ENCODE results near the gene RGS13.

RGS13 gene

GRCh38 chr1:192691041-192691440, 55.1 kb downstream of the RGS13 start:
- CTCF ChIA-PET: no interaction called here
- TF ChIP-seq TARDBP (IDR thresholded peaks at IDR 0.05) (no peak), ELF4 (IDR thresholded peaks at IDR 0.05) (no peak), PKNOX1 (IDR thresholded peaks at IDR 0.05) (no peak), FOXA1 (IDR thresholded peaks at IDR 0.05) (no peak), NFRKB (IDR thresholded peaks at IDR 0.05) (no peak), ARNT (IDR thresholded peaks at IDR 0.05) (no peak), L3MBTL2 (conservative IDR thresholded peaks at IDR 0.05) (no peak), HDGF (IDR thresholded peaks at IDR 0.05; ENCODE audit: borderline replicate concordance) (no peak), LEF1 (IDR thresholded peaks at IDR 0.05; ENCODE audit: borderline replicate concordance) (no peak), SUZ12 (IDR thresholded peaks at IDR 0.05) (no peak), CTBP1 (IDR thresholded peaks at IDR 0.05; ENCODE audit: borderline replicate concordance) (no peak), ZNF384 (IDR thresholded peaks at IDR 0.05) (no peak), SP1 (IDR thresholded peaks at IDR 0.05) (no peak), FOXM1 (IDR thresholded peaks at IDR 0.05; ENCODE audit: borderline replicate concordance) (no peak), BHLHE40 (IDR thresholded peaks at IDR 0.05; ENCODE audit: borderline replicate concordance) (no peak), FOXK2 (IDR thresholded peaks at IDR 0.05) (no peak)
- DNase-seq (ENCODE audit: extremely low spot score): no peak
- POLR2A ChIA-PET: no interaction called here

GRCh38 chr1:192696082-192696481, 60.1 kb downstream of the RGS13 start:
- ChIA-PET POLR2A (no interaction called here), CTCF (no interaction called here)
- no peak for DNase-seq (ENCODE audit: extremely low spot score)
- TF ChIP-seq NFRKB (IDR thresholded peaks at IDR 0.05) (no peak), LEF1 (IDR thresholded peaks at IDR 0.05; ENCODE audit: borderline replicate concordance) (no peak), BHLHE40 (IDR thresholded peaks at IDR 0.05; ENCODE audit: borderline replicate concordance) (no peak), ELF4 (IDR thresholded peaks at IDR 0.05) (no peak), FOXM1 (IDR thresholded peaks at IDR 0.05; ENCODE audit: borderline replicate concordance) (no peak), SP1 (IDR thresholded peaks at IDR 0.05) (no peak), FOXK2 (IDR thresholded peaks at IDR 0.05) (no peak), PKNOX1 (IDR thresholded peaks at IDR 0.05) (no peak), ARNT (IDR thresholded peaks at IDR 0.05) (no peak), FOXA1 (IDR thresholded peaks at IDR 0.05) (no peak), ZNF384 (IDR thresholded peaks at IDR 0.05) (no peak), TARDBP (IDR thresholded peaks at IDR 0.05) (no peak), L3MBTL2 (conservative IDR thresholded peaks at IDR 0.05) (no peak), SUZ12 (IDR thresholded peaks at IDR 0.05) (no peak), CTBP1 (IDR thresholded peaks at IDR 0.05; ENCODE audit: borderline replicate concordance) (no peak), HDGF (IDR thresholded peaks at IDR 0.05; ENCODE audit: borderline replicate concordance) (no peak)

- ChIA-PET CTCF (no interaction called here), POLR2A (no interaction called here)
- DNase-seq (ENCODE audit: extremely low spot score): no peak
- TF ChIP-seq NFRKB (IDR thresholded peaks at IDR 0.05) (no peak), L3MBTL2 (conservative IDR thresholded peaks at IDR 0.05) (no peak), ELF4 (IDR thresholded peaks at IDR 0.05) (no peak), TARDBP (IDR thresholded peaks at IDR 0.05) (no peak), ARNT (IDR thresholded peaks at IDR 0.05) (no peak), SUZ12 (IDR thresholded peaks at IDR 0.05) (no peak), FOXK2 (IDR thresholded peaks at IDR 0.05) (no peak), BHLHE40 (IDR thresholded peaks at IDR 0.05; ENCODE audit: borderline replicate concordance) (no peak), FOXM1 (IDR thresholded peaks at IDR 0.05; ENCODE audit: borderline replicate concordance) (no peak), PKNOX1 (IDR thresholded peaks at IDR 0.05) (no peak), SP1 (IDR thresholded peaks at IDR 0.05) (no peak), CTBP1 (IDR thresholded peaks at IDR 0.05; ENCODE audit: borderline replicate concordance) (no peak), FOXA1 (IDR thresholded peaks at IDR 0.05) (no peak), LEF1 (IDR thresholded peaks at IDR 0.05; ENCODE audit: borderline replicate concordance) (no peak), HDGF (IDR thresholded peaks at IDR 0.05; ENCODE audit: borderline replicate concordance) (no peak), ZNF384 (IDR thresholded peaks at IDR 0.05) (no peak)
Measured at GRCh38 chr1:192697771-192698170, 61.8 kb downstream of the RGS13 start.

GRCh38 chr1:192698731-192699130, 62.8 kb downstream of the RGS13 start:
- no peak for DNase-seq (ENCODE audit: extremely low spot score)
- ChIA-PET POLR2A (no interaction called here), CTCF (interaction anchor here (0.6 kb wide), 1 partner anchor 221 kb away, joined by 4 read pairs; no protein-coding TSS in a partner anchor)
- no peak for TF ChIP-seq SUZ12 (IDR thresholded peaks at IDR 0.05)
- no peak for TF ChIP-seq BHLHE40 (IDR thresholded peaks at IDR 0.05; ENCODE audit: borderline replicate concordance)
- TF ChIP-seq ZNF384 (IDR thresholded peaks at IDR 0.05): no peak
- TF ChIP-seq L3MBTL2 (conservative IDR thresholded peaks at IDR 0.05): no peak
- no peak for TF ChIP-seq CTBP1 (IDR thresholded peaks at IDR 0.05; ENCODE audit: borderline replicate concordance)
- no peak for TF ChIP-seq PKNOX1 (IDR thresholded peaks at IDR 0.05)
- TF ChIP-seq FOXA1 (IDR thresholded peaks at IDR 0.05): no peak
- TF ChIP-seq NFRKB (IDR thresholded peaks at IDR 0.05): no peak
- no peak for TF ChIP-seq SP1 (IDR thresholded peaks at IDR 0.05)
- TF ChIP-seq FOXK2 (IDR thresholded peaks at IDR 0.05): no peak
- TF ChIP-seq FOXM1 (IDR thresholded peaks at IDR 0.05; ENCODE audit: borderline replicate concordance): no peak
- TF ChIP-seq TARDBP (IDR thresholded peaks at IDR 0.05): no peak
- TF ChIP-seq HDGF (IDR thresholded peaks at IDR 0.05; ENCODE audit: borderline replicate concordance): no peak
- TF ChIP-seq ELF4 (IDR thresholded peaks at IDR 0.05): no peak
- TF ChIP-seq LEF1 (IDR thresholded peaks at IDR 0.05; ENCODE audit: borderline replicate concordance): no peak
- TF ChIP-seq ARNT (IDR thresholded peaks at IDR 0.05): no peak

- POLR2A ChIA-PET: no interaction called here
- CTCF ChIA-PET: interaction anchor here (0.7 kb wide), 1 partner anchor 768 kb away, joined by 3 read pairs; no protein-coding TSS in a partner anchor
- no peak for TF ChIP-seq SP1 (IDR thresholded peaks at IDR 0.05)
- TF ChIP-seq L3MBTL2 (conservative IDR thresholded peaks at IDR 0.05): no peak
- TF ChIP-seq LEF1 (IDR thresholded peaks at IDR 0.05; ENCODE audit: borderline replicate concordance): no peak
- no peak for TF ChIP-seq SUZ12 (IDR thresholded peaks at IDR 0.05)
- TF ChIP-seq ELF4 (IDR thresholded peaks at IDR 0.05): no peak
- TF ChIP-seq TARDBP (IDR thresholded peaks at IDR 0.05): no peak
- TF ChIP-seq ZNF384 (IDR thresholded peaks at IDR 0.05): no peak
- TF ChIP-seq HDGF (IDR thresholded peaks at IDR 0.05; ENCODE audit: borderline replicate concordance): no peak
- TF ChIP-seq CTBP1 (IDR thresholded peaks at IDR 0.05; ENCODE audit: borderline replicate concordance): no peak
- no peak for TF ChIP-seq FOXK2 (IDR thresholded peaks at IDR 0.05)
- TF ChIP-seq NFRKB (IDR thresholded peaks at IDR 0.05): no peak
- no peak for TF ChIP-seq FOXM1 (IDR thresholded peaks at IDR 0.05; ENCODE audit: borderline replicate concordance)
- TF ChIP-seq PKNOX1 (IDR thresholded peaks at IDR 0.05): no peak
- no peak for TF ChIP-seq BHLHE40 (IDR thresholded peaks at IDR 0.05; ENCODE audit: borderline replicate concordance)
- no peak for TF ChIP-seq ARNT (IDR thresholded peaks at IDR 0.05)
- TF ChIP-seq FOXA1 (IDR thresholded peaks at IDR 0.05): no peak
- no peak for DNase-seq (ENCODE audit: extremely low spot score)
Measured at GRCh38 chr1:192700834-192701271, 64.9 kb downstream of the RGS13 start.

Data from HEK293T (cell line).